HepG2 (cell line): ENCODE results near the gene KCNK7. TPM values are rescaled to one million over a fixed set of nuclear protein-coding genes. Genes with fewer than 3 reads are reported as not detected.

Experiments used
- ATAC-seq: fragments of 200-7000 bp; cut with Tn5 transposase; 3 replicates; pipeline ENCODE4 v1.9.1; 2020; ENCODE audit warnings: mild to moderate bottlenecking, moderate library complexity
- BruUV-seq: library from RNA; stranded (reverse); fragments of 400-500 nt; replicated peaks from 2 replicates; lab custom pipeline; 2021; lab: Mats Ljungman, UMichigan
- CTCF ChIA-PET: fragments of 300-600 bp; formaldehyde crosslinking; extraction: SDS; loops from one replicate; lab custom pipeline; 2021; ENCODE audit warnings: low total read pairs, inconsistent platforms, low intra/inter-chr PET ratio; lab: Yijun Ruan, JAX
- POLR2A ChIA-PET: fragments of 350-600 bp; sonication (Branson Sonifier 250); formaldehyde crosslinking; loops from one replicate; lab custom pipeline; 2020; ENCODE audit warnings: antibody characterized with exemption, inconsistent platforms; lab: Yijun Ruan, JAX
- DNase-seq: peaks from one replicate; pipeline ENCODE4 v3.0.0-alpha.2; 2015; ENCODE audit warnings: low spot score
- FAIRE-seq: peaks from 3 replicates; lab custom pipeline; 2011; peaks lifted over from hg19 to GRCh38; lab: Jason Lieb, UNC
- H2AFZ ChIP-seq: one replicate; pipeline ENCODE4 v1.6.1; 2011; ENCODE audit warnings: low read length, inconsistent platforms
- H3K27ac ChIP-seq: fragments of 300-600 bp; 3 replicates; pipeline ENCODE4 v1.8.0; 2011; ENCODE audit warnings: mixed run types, mild to moderate bottlenecking, mixed read lengths, low read length, inconsistent platforms; ENCODE audit not compliant: insufficient read depth; ENCODE audit errors: extremely low read length
- H3K27me3 ChIP-seq, 2 experiments: fragments of 200-600 bp in 1 of 2; 2 replicates in 1 of 2; 3 replicates in 1 of 2; pipeline versions ENCODE4 v1.6.0 to v1.8.0; 2011; ENCODE audit warnings: low read length in 2 of 2, mild to moderate bottlenecking in 2 of 2, moderate library complexity in 2 of 2, inconsistent platforms in 1 of 2; ENCODE audit not compliant: insufficient read depth in 2 of 2, control insufficient read depth in 1 of 2
- H3K36me3 ChIP-seq, 2 experiments: fragments of 200-600 bp in 1 of 2; replicated peaks in 1 of 2; 2 replicates in 1 of 2; 3 replicates in 1 of 2; pipeline versions ENCODE4 v1.5.1 to v1.8.0; 2011; ENCODE audit warnings: low read length in 2 of 2, inconsistent platforms in 1 of 2; ENCODE audit not compliant: insufficient read depth in 2 of 2, control insufficient read depth in 1 of 2
- H3K4me1 ChIP-seq: 2 replicates; pipeline ENCODE4 v1.5.1; 2012; ENCODE audit warnings: low read length, inconsistent platforms; ENCODE audit not compliant: insufficient read depth
- H3K4me2 ChIP-seq: 2 replicates; pipeline ENCODE4 v1.6.0; 2011; ENCODE audit warnings: low read depth, low read length, inconsistent platforms
- H3K4me3 ChIP-seq, 3 experiments: fragments of 200-600 bp in 1 of 3; sonication (generic), shearing (Covaris generic) in 1 of 3; replicated peaks in 1 of 3; 2 replicates each; pipeline ENCODE4 v1.5.1; 2011 to 2016; ENCODE audit warnings: low read length in 3 of 3, inconsistent platforms in 2 of 3, low read depth in 2 of 3, mild to moderate bottlenecking in 2 of 3, control low read depth in 1 of 3, mixed read lengths in 1 of 3; ENCODE audit not compliant: insufficient read depth in 1 of 3
- H3K79me2 ChIP-seq: one replicate; pipeline ENCODE4 v1.6.1; 2011; ENCODE audit warnings: low read length, inconsistent platforms; ENCODE audit not compliant: insufficient read depth
- H3K9ac ChIP-seq: 2 replicates; pipeline ENCODE4 v1.6.0; 2011; ENCODE audit warnings: mild to moderate bottlenecking, low read depth, low read length, inconsistent platforms; ENCODE audit not compliant: insufficient read depth
- H3K9me3 ChIP-seq: 2 replicates; pipeline ENCODE4 v1.5.1; 2012; ENCODE audit warnings: mild to moderate bottlenecking, low read length
- H4K20me1 ChIP-seq: 2 replicates; pipeline ENCODE4 v1.6.0; 2011; ENCODE audit warnings: inconsistent platforms, mild to moderate bottlenecking, low read length, moderate library complexity; ENCODE audit not compliant: insufficient read depth
- ARNT ChIP-seq: fragments of 450-650 bp; IDR thresholded peaks from 2 replicates; pipeline ENCODE4 v1.6.1; 2017
- CREM ChIP-seq, 2 experiments: sonication (generic) in 1 of 2; formaldehyde crosslinking in 1 of 2; IDR thresholded peaks; 2 replicates each; pipeline versions ENCODE4 v1.4.0 to v1.6.1; 2016 to 2020; ENCODE audit warnings: antibody characterized with exemption in 1 of 2, mild to moderate bottlenecking in 1 of 2, missing genetic modification reagents in 1 of 2
- DNMT3B ChIP-seq: conservative IDR thresholded peaks from 2 replicates; pipeline ENCODE4 v1.6.1; 2016; ENCODE audit warnings: missing biosample characterization, control low read depth
- GABPB1 ChIP-seq: IDR thresholded peaks from 2 replicates; pipeline ENCODE4 v1.6.1; 2016; ENCODE audit warnings: mild to moderate bottlenecking, missing genetic modification reagents, moderate library complexity, missing compliant biosample characterization
- HMGXB3 ChIP-seq: sonication (generic); formaldehyde crosslinking; IDR thresholded peaks from 2 replicates; pipeline ENCODE4 v1.4.0; 2020; ENCODE audit warnings: missing genetic modification reagents, borderline replicate concordance
- MTA1 ChIP-seq: sonication (generic); formaldehyde crosslinking; IDR thresholded peaks from 2 replicates; pipeline ENCODE4 v1.4.0; 2020; ENCODE audit warnings: missing genetic modification reagents, mild to moderate bottlenecking, borderline replicate concordance
- NCOR1 ChIP-seq: fragments of 200-600 bp; sonication (generic); IDR thresholded peaks from 2 replicates; pipeline ENCODE4 v1.7.0; 2017; ENCODE audit warnings: antibody characterized with exemption, low read length, borderline replicate concordance
- PITX1 ChIP-seq: sonication (generic); formaldehyde crosslinking; IDR thresholded peaks from 2 replicates; pipeline ENCODE4 v1.5.1; 2020; ENCODE audit warnings: mild to moderate bottlenecking, missing genetic modification reagents
- SOX5 ChIP-seq: IDR thresholded peaks from 2 replicates; pipeline ENCODE4 v1.6.1; 2016; ENCODE audit warnings: borderline replicate concordance
- ZBTB25 ChIP-seq: IDR thresholded peaks from 2 replicates; pipeline ENCODE4 v1.6.1; 2018; ENCODE audit warnings: missing genetic modification reagents
- ZFP1 ChIP-seq: IDR thresholded peaks from 2 replicates; pipeline ENCODE4 v1.6.1; 2016
- ZFYVE20 ChIP-seq: sonication (generic); formaldehyde crosslinking; IDR thresholded peaks from 2 replicates; pipeline ENCODE4 v1.8.0; 2023; ENCODE audit warnings: low read depth, mild to moderate bottlenecking, moderate library complexity, missing genetic modification reagents, borderline replicate concordance
- ZNF468 ChIP-seq: sonication (generic); formaldehyde crosslinking; IDR thresholded peaks from 2 replicates; pipeline ENCODE4 v1.8.0; 2022; ENCODE audit warnings: mild to moderate bottlenecking, moderate library complexity, missing genetic modification reagents
- ZNF556 ChIP-seq: sonication (generic); formaldehyde crosslinking; IDR thresholded peaks from 2 replicates; pipeline ENCODE4 v1.4.0; 2020; ENCODE audit warnings: mild to moderate bottlenecking, missing genetic modification reagents, borderline replicate concordance
- ZNF558 ChIP-seq: sonication (generic); formaldehyde crosslinking; IDR thresholded peaks from 2 replicates; pipeline ENCODE4 v1.9.0; 2022; ENCODE audit warnings: mild to moderate bottlenecking, missing genetic modification reagents, borderline replicate concordance
- ZNF761 ChIP-seq: sonication (generic); formaldehyde crosslinking; conservative IDR thresholded peaks from 2 replicates; pipeline ENCODE4 v1.4.0; 2020; ENCODE audit warnings: mild to moderate bottlenecking, missing genetic modification reagents
- ZNF772 ChIP-seq: sonication (generic); formaldehyde crosslinking; IDR thresholded peaks from 2 replicates; pipeline ENCODE4 v1.5.0; 2020; ENCODE audit warnings: mild to moderate bottlenecking, missing genetic modification reagents
- ZNF792 ChIP-seq: IDR thresholded peaks from 2 replicates; pipeline ENCODE4 v1.6.1; 2016
- WGBS: methylation state at CpG from one replicate; pipeline ENCODE4 v1.1.6; 2017; ENCODE audit warnings: low lambda C conversion rate; 5-methylcytosine and 5-hydroxymethylcytosine counted together
- in situ Hi-C: cut with HindIII; loops from 2 replicates; pipeline ENCODE4 v1.10.0; 2017; ENCODE audit warnings: low pct_unique_long_range_greater_than_20kb; ENCODE audit not compliant: extremely low pct_ligation_motif_present
- intact Hi-C: fragments of 100-400 bp; cut with micrococcal nuclease; formaldehyde crosslinking; loops from one replicate; pipeline ENCODE4 v1.10.0; 2022; ENCODE audit not compliant: unreplicated experiment
- polyA plus RNA-seq, 8 experiments: library from polyadenylated mRNA; depleted of rRNA in 3 of 8; stranded (reverse) in 7 of 8; unstranded in 1 of 8; fragments of >200 nt; fragmentation: Illumina TruSeq in 4 of 8; extraction: Trizol in 4 of 8; gene quantifications; 2 replicates each; pipeline versions ENCODE4 v1.2.1 to v1.2.3, GENCODE V29; 2011 to 2016; ENCODE audit warnings: low read depth in 4 of 8, missing spikeins in 1 of 8, mixed read lengths in 1 of 8; ENCODE audit not compliant: insufficient read depth in 1 of 8
- total RNA-seq, 5 experiments: library from RNA; depleted of rRNA; stranded (reverse); fragments of >200 nt; fragmentation: Illumina TruSeq; extraction: Trizol; gene quantifications; 2 replicates each; pipeline ENCODE4 v1.2.3, GENCODE V29; 2016; ENCODE audit warnings: low read depth in 1 of 5

Gene KCNK7
- total and polyA plus RNA-seq, 2 of the 13 experiments (the other 11 are each of a cell fraction or from before 2014, with no cell fraction given) = 0.11 TPM; not detected in 1

GRCh38 chr11:65557280-65558001 is 38.2 kb downstream of the KCNK7 start:
- H3K27me3 ChIP-seq = no peaks in the 10 kb centered on the region
- peak overlapping the region; percentile 89 for H3K9ac ChIP-seq
- ChIA-PET CTCF (no interaction called here), POLR2A (interaction anchor here (0.6 to 1.3 kb wide), 9 partner anchors 13 to 138 kb away, joined by 3 to 14 read pairs (median 6); partner anchors contain the start of genes PCNX3, SCYL1 and ZNRD2)
- FAIRE-seq (peak; percentile 80), ATAC-seq (peak; percentile 37), DNase-seq (peak; percentile 63)
- intact Hi-C loops = no loop called here
- no peaks in the 10 kb centered on the region; a peak in 1 of 5 replicates for H3K36me3 ChIP-seq
- peak overlapping the region; percentile 74 to 89 (median 87) for H3K4me3 ChIP-seq
- in situ Hi-C loops = loop anchor here (10.0 kb wide), 1 partner anchor 297 kb away; the partner anchor contains the start of gene CFL1
- 2% methylated on average over 11 of the region's 47 CpGs for WGBS
- no peak overlapping the region for H2AFZ ChIP-seq
- peaks cover 70% of the 10 kb centered on the region for H3K4me1 ChIP-seq
- peaks cover 3% of the 10 kb centered on the region; the same call in 1 of the 2 replicates for H4K20me1 ChIP-seq
- H3K4me2 ChIP-seq = peak overlapping the region; percentile 94
- H3K9me3 ChIP-seq = no peaks in the 10 kb centered on the region
- peak overlapping the region; percentile 94 for H3K27ac ChIP-seq
- H3K79me2 ChIP-seq = peaks cover 8% of the 10 kb centered on the region
- BruUV-seq = no TSS peak
- 0 out of 2 replicates have a peak, but pooled peaks have one; percentile 33 for TF ChIP-seq ZNF772
- TF ChIP-seq ZFYVE20 (CRISPR knock-in tag) = peak; percentile 50; the same call in 1 of the 2 replicates
- TF ChIP-seq MTA1 (CRISPR knock-in tag) = peak; percentile 29; the same call in 1 of the 2 replicates
- TF ChIP-seq ZNF468 (CRISPR knock-in tag) = no peak
- no peak for TF ChIP-seq ARNT
- peak; percentile 23; the same call in 1 of the 2 replicates for TF ChIP-seq SOX5 (CRISPR knock-in tag)
- peak; percentile 26; the same call in 1 of the 2 replicates for TF ChIP-seq PITX1 (CRISPR knock-in tag)
- 0 out of 2 replicates have a peak, but pooled peaks have one; percentile 19 for TF ChIP-seq HMGXB3
- TF ChIP-seq ZNF558 = 0 out of 2 replicates have a peak, but pooled peaks have one; percentile 62
- peak; percentile 20; the same call in 1 of the 2 replicates for TF ChIP-seq ZNF556 (CRISPR knock-in tag)
- peak; percentile 52; the same call in 1 of the 2 replicates for TF ChIP-seq GABPB1
- no peak for TF ChIP-seq DNMT3B
- TF ChIP-seq NCOR1 = 0 out of 2 replicates have a peak, but pooled peaks have one; percentile 28
- TF ChIP-seq ZNF761 = 0 out of 2 replicates have a peak, but pooled peaks have one; percentile 42
- peak; percentile 42; the same call in 1 of the 2 replicates for TF ChIP-seq CREM (IDR thresholded peaks at IDR 0.05)
- TF ChIP-seq CREM (CRISPR knock-in tag; IDR thresholded peaks at IDR 0.05) = no peak
- TF ChIP-seq ZBTB25 (CRISPR knock-in tag) = no peak
- TF ChIP-seq ZFP1 (CRISPR knock-in tag) = no peak
- no peak for TF ChIP-seq ZNF792 (CRISPR knock-in tag)
